GM12878 (cell line): ENCODE measurements around the gene GPC5.
"Not testable (repeated sequence)": the region's sequence is repeated elsewhere in the genome, so short reads cannot be mapped to it uniquely, and the experiment has no call there.

ENCODE experiments used
- CHD2 ChIP-seq: IDR thresholded peaks from 2 replicates; pipeline ENCODE4 v1.6.1; 2011; ENCODE audit warnings: low read depth, low read length, improper control_type of control experiment, borderline replicate concordance
- KDM1A ChIP-seq: fragments of 200-600 bp; sonication (generic); IDR thresholded peaks from 2 replicates; pipeline ENCODE4 v1.6.1; 2016; ENCODE audit warnings: borderline replicate concordance
- MTA3 ChIP-seq: IDR thresholded peaks from 2 replicates; pipeline ENCODE4 v1.6.1; 2012; ENCODE audit warnings: low read length, inconsistent platforms, borderline replicate concordance
- PML ChIP-seq: IDR thresholded peaks from 2 replicates; pipeline ENCODE4 v1.6.1; 2012; ENCODE audit warnings: low read length, inconsistent platforms
- POLR2A ChIP-seq: IDR thresholded peaks from 2 replicates; pipeline ENCODE4 v1.6.1; 2011; ENCODE audit warnings: low read depth, mild to moderate bottlenecking, low read length
- POLR2AphosphoS2 ChIP-seq: IDR thresholded peaks from 2 replicates; pipeline ENCODE4 v1.6.1; 2011; ENCODE audit warnings: low read depth, mild to moderate bottlenecking, low read length, improper control_type of control experiment, moderate library complexity
- POLR2AphosphoS5 ChIP-seq: IDR thresholded peaks from 2 replicates; pipeline ENCODE4 v1.6.1; 2011; ENCODE audit warnings: mild to moderate bottlenecking, low read length, inconsistent platforms
- SIN3A ChIP-seq: IDR thresholded peaks from 2 replicates; pipeline ENCODE4 v1.6.1; 2012; ENCODE audit warnings: low read depth, low read length, improper control_type of control experiment
- SMAD5 ChIP-seq: IDR thresholded peaks from 2 replicates; pipeline ENCODE4 v1.6.1; 2016; ENCODE audit warnings: antibody characterized with exemption, low read depth
- SP1 ChIP-seq: IDR thresholded peaks from one replicate; pipeline ENCODE4 v1.6.1; 2011; ENCODE audit warnings: low read depth, low read length
- YY1 ChIP-seq: IDR thresholded peaks from 2 replicates; pipeline ENCODE4 v1.6.1; 2011; ENCODE audit warnings: low read depth, mild to moderate bottlenecking, low read length
- ZZZ3 ChIP-seq: IDR thresholded peaks from 2 replicates; pipeline ENCODE4 v1.6.1; 2011; ENCODE audit warnings: low read depth; ENCODE audit not compliant: control insufficient read depth, insufficient read length
- TF ChIP-seq, protein P1 (sequence below): fragments of 450-650 bp; IDR thresholded peaks from 2 replicates; pipeline ENCODE4 v1.6.1; 2016; ENCODE audit warnings: mild to moderate bottlenecking, moderate library complexity, borderline replicate concordance

DNA sequence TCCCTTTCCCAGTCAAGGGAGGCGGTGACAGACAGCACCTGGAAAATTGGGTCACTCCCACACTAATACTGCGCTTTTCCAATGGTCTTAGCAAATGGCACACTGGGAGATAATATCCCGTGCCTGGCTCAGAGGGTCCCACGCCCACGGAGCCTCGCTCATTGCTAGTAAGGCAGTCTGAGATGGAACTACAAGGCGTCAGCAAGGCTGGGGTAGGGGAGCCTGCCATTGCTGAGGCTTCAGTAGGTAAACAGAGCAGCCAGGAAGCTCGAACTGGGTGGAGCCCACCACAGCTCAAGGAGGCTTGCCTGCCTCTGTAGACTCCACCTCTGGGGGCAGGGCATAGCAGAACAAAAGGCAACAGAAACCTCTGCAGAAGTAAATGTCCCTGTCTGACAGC, 882.6 kb downstream of the GPC5 start:
- TF ChIP-seq ZZZ3, SMAD5, KDM1A, POLR2AphosphoS2, POLR2AphosphoS5, SP1, SIN3A, POLR2A, CHD2, YY1, PML, MTA3: not testable (repeated sequence)
- TF ChIP-seq, protein P1, sequence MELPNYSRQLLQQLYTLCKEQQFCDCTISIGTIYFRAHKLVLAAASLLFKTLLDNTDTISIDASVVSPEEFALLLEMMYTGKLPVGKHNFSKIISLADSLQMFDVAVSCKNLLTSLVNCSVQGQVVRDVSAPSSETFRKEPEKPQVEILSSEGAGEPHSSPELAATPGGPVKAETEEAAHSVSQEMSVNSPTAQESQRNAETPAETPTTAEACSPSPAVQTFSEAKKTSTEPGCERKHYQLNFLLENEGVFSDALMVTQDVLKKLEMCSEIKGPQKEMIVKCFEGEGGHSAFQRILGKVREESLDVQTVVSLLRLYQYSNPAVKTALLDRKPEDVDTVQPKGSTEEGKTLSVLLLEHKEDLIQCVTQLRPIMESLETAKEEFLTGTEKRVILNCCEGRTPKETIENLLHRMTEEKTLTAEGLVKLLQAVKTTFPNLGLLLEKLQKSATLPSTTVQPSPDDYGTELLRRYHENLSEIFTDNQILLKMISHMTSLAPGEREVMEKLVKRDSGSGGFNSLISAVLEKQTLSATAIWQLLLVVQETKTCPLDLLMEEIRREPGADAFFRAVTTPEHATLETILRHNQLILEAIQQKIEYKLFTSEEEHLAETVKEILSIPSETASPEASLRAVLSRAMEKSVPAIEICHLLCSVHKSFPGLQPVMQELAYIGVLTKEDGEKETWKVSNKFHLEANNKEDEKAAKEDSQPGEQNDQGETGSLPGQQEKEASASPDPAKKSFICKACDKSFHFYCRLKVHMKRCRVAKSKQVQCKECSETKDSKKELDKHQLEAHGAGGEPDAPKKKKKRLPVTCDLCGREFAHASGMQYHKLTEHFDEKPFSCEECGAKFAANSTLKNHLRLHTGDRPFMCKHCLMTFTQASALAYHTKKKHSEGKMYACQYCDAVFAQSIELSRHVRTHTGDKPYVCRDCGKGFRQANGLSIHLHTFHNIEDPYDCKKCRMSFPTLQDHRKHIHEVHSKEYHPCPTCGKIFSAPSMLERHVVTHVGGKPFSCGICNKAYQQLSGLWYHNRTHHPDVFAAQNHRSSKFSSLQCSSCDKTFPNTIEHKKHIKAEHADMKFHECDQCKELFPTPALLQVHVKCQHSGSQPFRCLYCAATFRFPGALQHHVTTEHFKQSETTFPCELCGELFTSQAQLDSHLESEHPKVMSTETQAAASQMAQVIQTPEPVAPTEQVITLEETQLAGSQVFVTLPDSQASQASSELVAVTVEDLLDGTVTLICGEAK = not testable (repeated sequence)
